ACHN (cell line): ENCODE results near the gene SLC25A41.
A peak's percentile ranks its signal among the peaks of the same experiment; 100 is the strongest.
"Not testable (repeated sequence)": the region's sequence is repeated elsewhere in the genome, so short reads cannot be mapped to it uniquely, and the experiment has no call there.

Source experiments
- DNase-seq: peaks from one replicate; pipeline ENCODE4 v3.0.0-alpha.2; 2015
- in situ Hi-C: cut with HindIII; loops from 2 replicates; pipeline ENCODE4 v1.10.0; 2017; ENCODE audit warnings: low sequenced_read_pairs, low pct_ligation_motif_present, low pct_unique_long_range_greater_than_20kb

SLC25A41 gene

DNA sequence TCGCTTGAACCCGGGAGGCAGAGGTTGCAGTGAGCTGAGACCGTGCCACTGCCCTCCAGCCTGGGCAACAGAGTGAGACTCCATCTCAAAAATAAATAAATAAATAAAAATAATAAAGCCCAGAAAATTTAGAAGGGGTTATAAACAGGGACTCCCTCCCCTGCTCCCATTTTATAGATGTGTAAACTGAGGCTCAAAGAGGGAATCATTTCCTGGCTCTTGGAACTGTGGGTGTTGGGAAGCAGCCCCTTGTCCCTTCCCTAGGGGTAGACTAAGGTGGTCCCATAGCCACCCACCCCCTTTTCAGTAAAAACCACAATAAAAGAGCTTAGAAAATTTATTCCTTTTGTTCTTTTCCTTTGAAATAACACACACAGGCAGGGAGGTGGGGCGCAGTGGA, 6.2 kb upstream of the SLC25A41 start:
- no peak for DNase-seq
- in situ Hi-C loops: no loop called here

DNA sequence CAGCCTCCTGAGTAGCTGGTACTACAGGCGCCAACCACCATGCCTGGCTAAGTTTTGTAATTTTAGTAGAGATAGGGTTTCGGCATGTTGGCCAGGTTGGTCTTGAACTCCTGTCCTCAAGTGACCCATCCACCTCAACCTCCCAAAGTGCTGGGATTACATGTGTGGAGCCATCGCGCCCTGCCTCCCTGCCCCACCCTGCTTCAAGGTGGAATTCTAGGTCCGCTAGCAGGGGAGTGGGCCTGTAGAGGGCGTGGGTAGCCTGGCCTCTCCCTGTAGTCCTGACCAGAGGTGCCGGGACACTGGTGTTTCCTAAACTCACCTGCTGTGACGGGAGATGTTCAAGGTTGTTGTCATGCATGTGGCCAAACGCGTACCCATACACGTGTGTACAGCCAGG, 398 bp downstream of the SLC25A41 start:
- no peak for DNase-seq
- in situ Hi-C loops: no loop called here

DNA sequence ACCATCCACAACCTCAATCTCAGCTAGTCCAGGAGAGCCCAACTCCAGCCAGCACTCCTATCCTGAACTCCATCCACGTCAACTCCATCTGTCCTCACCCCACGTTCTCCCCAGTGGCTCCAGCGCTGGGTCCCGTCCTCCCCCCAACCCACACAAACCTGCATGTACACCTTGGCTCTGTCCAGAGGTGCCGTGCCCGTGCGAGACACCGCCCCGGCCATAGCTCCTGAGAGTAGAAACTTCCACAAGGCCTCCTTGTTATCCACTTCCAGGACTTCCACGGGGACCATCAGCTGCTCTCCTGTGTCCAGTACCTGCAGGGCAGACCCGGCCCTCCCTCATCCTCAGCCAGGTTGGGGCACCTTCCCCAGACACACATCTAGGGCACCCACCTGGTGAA, 1.7 kb downstream of the SLC25A41 start:
- in situ Hi-C loops: no loop called here
- DNase-seq: no peak

DNA sequence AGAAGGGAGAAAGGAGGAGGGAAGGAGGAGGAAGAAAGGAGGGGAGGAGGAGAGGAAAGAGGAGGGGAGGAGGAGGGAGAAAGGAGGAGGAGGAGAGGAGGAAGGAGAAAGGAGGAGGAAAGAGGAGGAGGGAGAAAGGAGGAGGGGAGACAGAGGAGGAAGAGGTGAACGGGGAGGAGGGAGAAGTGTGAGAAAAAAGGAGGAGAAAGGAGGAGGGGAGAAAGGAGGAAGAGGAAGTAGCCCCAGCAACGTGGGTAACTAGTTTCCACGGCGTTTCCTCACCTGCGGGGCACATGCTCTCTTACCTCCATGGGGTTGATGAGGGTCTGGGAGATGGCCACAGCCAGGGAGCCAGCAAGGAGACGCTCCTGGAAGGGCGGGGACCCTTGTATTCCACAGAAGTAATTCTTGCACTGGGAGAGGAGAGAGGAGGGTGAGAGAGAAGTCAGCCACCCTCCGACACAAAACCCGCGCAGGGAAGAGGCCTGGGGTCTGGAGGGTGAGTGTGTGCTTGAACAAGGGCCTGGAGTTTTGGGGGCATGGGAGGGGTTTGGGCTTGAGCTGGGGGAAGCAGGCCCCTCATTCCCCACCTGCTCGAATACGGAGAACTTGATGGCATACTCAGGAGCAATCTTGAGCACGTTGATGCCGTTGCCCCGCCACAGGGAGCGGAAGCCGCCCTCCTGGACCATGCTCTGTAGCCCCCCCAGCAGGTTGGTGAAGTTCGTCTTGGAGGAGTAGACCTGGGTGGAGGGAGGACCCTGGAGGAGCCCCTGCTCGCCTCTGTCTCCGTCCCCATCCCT, 3.9 kb downstream of the SLC25A41 start:
- DNase-seq: no peak

DNA sequence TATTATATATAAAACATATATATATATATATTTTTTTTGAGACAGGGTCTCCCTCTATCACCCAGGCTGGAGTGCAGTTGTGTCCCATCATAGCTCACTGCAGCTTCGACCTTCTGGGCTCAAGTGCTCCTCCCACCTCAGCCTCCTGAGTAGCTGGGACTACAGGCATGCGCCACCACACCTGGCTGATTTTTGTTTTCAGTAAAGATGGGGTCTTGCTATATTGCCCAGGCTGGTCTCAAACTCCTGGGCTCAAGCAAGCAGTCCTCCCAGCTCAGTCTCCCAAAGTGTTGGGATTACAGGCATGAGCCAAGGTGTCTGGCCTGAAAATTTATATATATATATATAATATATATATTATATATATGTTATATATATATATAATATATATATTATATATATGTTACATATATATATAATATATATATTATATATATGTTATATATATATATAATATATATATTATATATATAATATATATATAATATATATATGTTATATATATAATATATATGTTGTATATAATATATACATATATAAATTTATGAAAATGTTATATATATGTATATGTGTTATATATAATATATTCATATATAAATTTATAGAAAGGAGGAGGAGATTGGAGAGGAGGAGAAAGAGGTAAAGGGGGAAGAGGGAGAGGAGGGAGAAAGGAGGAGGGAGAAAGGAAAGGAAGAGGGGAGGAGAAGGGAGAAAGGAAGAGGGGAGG, 4.7 kb downstream of the SLC25A41 start:
- DNase-seq, in situ Hi-C loops: not testable (repeated sequence)

More for the DNA sequence above, 3.9 kb downstream of the SLC25A41 start:
- in situ Hi-C loops: no loop called here

DNA sequence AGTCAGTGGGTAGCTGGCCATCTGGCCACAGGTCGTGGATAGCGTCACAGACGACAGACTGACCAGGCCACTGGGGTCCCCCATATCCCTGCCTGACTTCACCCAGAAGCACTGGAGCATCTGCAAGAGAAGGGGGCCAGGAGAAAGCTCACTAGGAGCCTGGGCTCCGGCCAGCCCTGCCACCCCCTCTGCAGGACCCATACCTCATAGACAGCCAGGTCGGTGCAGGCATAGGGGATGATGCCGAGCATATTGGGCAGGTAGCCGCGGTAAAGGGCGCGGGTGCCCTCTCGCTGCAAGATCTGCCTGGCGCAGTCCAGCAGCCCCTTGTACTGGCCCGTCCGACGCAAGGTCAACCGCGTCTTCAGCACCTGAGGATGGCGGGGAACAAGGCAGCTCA, 6.4 kb downstream of the SLC25A41 start:
- DNase-seq: no peak
- in situ Hi-C loops: no loop called here

DNA sequence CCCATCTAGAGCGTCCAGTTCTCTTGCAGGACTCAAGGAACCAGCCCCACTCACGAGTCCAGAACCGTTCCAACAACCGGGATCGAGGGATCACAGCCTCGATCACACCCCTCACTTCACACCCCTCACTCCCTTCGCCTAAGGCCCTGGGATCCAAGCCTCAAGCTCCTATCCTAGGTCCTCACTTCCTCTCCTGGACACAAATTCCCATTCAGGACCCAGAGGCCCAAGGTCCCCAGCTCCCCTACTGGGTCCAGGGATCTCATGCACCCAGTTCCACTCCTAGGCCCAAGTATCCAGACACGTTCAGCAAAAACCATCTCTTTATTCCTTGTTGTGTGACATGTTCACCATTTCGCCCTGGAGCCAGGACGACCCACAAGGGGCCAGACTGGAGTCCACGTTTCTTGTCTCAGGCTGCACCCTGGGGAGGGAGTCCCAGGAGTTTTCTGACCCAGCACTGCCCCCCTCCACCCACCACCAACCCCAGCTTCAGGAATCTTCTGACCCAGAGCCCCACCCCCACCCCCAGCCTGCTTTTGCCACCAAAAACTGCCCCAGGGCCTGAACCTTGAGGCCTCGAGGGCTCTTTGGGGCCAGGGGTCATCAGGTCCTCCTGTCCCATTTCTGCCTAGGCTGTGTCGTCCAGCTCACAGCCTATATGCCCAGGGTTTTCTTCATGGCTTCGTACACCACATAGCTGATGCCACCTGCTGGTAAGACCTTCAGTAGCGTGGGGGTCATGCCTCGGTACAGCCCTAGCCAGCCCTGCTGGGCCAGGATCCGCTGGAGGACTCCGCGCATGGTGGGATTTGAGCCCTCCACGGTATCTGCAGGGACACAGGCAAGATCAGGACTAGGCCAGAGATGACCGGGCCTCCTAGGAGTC, 7.6 kb downstream of the SLC25A41 start:
- DNase-seq: no peak
- in situ Hi-C loops: no loop called here

DNA sequence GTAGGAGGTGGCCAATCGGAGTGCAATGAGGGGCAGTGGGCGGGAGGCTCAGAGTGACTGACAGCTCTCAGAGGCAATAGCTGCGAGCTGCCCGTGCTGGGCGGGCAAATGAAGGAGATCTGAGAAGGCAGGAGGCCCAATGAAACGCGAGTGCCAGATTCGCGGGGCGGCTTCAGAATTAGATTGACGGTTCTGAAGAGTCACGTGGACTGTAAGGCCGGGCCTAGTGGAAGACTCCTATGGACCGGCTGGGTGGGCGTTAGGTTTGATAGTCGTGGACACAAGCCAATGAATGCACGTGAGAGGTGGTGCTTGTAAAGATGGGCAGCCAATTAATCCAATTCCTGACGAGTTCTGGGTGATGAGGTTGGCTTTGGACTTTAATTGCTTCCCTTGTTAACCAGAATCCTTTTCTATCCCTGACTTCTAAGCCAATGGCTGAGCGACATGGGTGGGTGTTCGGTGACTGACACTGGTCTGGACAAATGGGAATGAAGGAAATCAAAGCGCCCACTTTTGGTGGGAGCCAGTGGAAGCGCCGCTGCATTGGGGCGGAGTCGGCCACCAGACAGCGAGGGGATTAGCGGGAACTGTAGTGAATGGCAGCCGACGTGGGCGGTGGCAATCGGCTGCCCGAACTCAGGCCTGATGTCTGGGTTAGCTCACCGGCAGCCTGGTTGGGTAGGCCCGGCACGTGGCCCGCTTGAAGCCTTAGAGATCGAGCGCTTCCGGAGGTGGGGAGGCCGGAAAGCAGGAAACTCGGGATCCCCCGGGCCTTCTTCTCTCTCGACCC, 8.4 kb downstream of the SLC25A41 start:
- in situ Hi-C loops: no loop called here
- peak; percentile 99 for DNase-seq

DNA sequence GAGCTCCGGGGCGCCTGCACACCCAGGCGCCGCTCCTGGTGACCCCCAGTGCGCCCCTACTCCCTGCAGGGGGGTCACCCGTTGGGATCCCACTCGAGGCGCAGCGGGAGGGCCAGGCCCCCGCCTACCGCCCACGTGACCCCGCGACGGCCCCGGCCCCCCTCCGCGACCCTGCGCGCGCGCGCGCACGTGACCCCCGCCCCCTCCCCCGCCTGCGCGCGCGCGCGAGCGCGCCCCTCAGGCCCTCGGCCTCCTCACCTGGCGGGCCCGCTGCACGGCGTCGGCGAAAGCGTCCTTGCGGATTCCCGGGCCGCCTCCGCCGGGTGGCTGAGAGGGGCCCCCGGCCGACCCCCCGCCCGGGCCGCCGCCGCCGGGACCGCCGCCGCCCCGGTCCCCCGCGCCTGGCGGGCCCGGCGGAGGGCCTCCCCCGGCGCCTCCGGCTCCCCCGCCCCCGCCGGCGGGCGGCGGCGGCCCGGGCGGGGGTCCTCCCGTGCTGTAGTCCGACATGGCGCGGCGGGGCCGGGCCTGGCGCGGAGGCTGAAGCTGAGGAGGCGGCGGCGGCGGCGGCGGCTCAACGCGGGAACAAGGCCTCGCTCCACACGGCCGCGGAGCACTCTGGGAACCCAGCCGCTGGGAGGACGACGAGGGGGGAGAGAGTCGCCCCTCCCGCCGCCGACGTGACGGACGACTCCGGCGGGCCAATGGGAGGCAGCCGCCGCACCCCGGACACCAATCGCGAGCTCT, 9.2 kb downstream of the SLC25A41 start, which contains the start of gene KHSRP:
TSS of gene KHSRP (minus strand) at position 617 of the 744 bp plus-strand sequence. CDS start at position 507, 110 bp downstream.
- in situ Hi-C loops: no loop called here
- DNase-seq: no peak

DNA sequence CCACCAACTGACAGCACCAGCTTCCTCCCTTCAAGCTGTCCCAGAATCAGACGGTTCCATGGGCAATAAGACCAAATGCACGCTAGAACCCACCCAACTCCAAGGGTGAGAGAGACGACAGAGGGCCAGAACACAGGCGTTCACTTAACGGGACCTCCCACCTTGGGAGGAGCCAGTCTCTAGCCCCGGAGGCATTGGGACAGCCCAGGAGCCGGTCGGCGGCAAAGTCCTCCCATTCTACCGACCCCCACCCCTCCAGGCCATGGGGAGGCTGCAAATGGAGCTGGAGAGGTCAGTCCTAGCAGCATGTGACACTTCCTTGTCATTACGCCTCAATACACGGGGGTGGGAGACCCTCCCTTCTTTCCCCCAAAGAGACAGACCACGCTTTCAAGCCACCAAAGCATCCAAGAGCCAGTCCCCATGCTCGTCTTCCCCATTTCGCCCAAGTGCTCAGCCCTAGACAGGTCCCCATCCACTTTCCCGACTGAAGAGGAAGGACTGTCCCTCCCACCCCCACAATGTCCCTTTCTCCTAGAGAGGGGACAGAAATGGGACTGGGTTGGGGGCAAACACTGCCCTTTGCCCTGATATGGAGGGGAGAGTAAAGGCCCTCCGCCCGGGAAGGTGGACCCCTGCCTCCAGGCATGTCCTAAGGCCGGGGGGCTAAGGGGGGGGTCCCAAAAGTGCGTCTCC, 9.9 kb downstream of the SLC25A41 start:
- DNase-seq: peak; percentile 42
- in situ Hi-C loops: no loop called here

DNA sequence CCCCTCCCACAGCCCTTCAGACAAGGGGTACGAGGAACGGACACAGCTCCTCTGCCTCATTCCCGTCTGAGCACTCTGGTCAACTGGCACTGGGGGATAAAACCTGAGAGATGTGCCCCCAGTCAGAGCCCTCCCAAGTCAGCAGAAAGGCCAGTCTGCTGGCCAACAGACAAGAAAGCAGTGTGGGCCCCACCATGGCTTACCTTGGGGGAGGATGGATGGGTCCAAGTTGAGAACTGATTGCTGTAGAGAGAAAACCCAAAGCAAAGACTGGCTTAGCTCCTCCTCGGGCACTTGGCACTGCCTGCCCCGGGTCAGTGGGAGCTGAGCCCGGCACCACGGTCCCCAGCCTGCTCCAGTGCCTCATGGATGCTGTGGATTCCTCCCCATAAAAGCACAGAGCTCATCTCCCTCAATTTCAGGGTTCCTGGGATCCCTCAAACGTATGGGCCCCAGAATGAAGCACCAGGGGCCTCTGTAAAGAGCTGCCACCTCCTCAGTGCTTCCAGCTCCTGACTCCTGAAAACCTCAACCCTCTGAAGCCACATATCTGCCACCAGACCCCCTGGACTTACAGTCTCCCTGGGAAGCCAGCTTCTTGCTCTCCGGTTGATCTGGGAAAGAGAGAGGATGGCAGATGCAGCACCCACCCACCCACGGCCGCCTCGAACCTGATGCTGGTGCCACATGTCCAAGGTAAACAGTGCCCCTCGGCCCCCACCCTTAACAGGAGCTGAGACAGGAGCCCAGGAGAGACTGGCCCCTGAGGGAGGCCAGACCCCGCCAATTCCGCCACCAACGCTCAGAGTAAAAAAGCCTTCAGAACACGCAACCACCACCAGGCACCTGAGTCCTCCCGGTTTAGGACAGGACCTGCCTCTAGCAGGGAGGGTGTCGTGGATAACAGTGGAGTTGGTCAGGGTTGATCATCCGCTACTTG, 12.2 kb downstream of the SLC25A41 start:
- DNase-seq: no peak
- in situ Hi-C loops: no loop called here

DNA sequence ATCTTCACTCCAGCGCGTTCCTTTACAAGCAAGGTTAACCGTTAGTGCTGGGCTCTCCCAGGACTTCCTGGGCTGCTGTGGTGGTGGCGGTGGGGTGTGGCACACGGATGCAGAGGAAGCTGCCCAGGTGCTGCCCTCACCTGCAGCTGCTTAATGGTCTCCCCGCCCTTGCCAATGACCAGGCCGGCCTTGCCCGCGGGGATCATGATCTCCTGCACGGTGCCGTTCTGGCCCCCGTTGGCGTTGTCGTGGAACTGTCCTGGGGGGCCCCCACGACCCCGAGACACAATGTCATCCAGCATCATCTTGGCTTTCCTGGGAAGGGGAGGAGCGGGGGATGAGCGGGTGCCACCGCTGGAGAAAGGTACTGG, 15.0 kb downstream of the SLC25A41 start:
- in situ Hi-C loops: no loop called here

DNA sequence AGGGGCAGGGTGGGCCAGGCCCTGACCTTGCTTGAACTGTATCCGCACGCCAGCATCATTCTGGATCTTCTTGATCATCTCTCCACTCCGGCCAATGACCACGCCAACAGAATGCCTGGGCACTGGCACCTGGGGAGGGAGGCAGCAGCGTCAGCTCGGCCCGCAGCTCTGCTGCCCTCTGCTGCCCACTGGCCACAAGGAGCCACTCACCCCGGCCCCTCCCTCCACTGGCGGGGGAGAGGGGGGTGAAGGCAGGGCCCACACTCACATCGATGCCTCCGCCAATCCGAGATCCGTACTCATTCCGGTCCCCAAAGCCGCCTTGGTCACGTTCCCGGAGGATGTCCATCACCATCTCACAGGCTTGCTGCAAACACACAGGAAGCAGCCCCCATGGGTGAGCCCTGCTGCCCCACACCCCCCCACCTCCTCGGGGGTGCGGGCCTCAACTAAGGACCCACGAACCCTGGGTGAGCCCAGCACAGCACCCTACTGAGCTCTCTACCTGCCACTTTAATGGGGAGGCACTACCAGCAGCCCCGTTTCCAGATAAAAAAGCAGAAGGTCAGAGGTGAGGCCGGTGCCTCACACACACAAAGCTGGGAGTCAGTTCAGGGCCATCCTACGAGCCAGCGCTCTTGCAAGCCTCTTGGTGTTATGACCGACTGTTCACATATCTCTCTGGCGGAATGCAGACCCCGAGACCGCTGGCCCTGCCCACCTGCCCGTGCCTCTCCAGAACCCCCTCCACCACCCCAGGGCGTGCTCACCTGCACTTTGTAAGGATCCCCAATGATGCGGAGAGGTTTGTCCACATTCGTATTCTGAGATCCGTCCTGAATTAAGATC, 15.6 kb downstream of the SLC25A41 start:
- peak; percentile 35 for DNase-seq
- in situ Hi-C loops: no loop called here

More for the DNA sequence above, 15.0 kb downstream of the SLC25A41 start:
- no peak for DNase-seq

DNA sequence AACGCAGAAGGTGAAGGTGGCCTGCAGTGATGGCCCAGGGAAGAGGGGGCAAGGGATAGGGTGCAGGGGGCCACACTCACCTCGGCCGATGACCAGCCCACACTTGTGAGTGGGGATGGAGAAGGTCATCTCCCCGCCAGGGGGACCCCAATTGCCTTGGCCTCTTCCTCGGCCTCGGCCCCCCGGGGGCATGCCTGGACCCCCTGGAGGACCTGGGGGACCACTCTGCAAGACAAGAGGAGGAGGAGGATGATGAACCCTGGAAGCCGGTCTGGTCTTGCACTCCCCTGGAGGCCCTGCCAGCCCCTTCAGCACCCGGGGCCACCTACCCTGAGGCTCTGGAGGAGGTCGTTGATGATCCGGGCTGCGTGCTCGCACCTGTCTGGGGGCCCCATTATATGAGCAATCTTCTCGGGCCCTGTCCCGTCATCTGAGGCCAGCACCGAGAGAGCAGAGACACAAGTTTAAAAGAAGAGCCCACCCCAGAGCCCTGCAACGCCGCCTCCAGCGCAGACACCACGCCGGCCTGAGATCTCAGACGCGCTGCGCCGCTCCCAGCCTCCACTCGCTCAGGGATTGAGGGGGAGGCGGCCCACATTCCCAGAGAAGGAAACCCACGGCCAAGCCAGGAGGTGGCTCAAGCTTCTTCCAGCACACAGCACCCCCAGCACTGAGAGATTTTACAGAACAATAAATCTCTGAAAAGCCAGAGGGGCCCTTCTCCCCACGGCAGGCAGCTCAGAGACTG, 16.7 kb downstream of the SLC25A41 start:
- in situ Hi-C loops: no loop called here
- DNase-seq: no peak
